ENCODE results near the gene POU2AF1.

The POU2AF1 gene

DNA sequence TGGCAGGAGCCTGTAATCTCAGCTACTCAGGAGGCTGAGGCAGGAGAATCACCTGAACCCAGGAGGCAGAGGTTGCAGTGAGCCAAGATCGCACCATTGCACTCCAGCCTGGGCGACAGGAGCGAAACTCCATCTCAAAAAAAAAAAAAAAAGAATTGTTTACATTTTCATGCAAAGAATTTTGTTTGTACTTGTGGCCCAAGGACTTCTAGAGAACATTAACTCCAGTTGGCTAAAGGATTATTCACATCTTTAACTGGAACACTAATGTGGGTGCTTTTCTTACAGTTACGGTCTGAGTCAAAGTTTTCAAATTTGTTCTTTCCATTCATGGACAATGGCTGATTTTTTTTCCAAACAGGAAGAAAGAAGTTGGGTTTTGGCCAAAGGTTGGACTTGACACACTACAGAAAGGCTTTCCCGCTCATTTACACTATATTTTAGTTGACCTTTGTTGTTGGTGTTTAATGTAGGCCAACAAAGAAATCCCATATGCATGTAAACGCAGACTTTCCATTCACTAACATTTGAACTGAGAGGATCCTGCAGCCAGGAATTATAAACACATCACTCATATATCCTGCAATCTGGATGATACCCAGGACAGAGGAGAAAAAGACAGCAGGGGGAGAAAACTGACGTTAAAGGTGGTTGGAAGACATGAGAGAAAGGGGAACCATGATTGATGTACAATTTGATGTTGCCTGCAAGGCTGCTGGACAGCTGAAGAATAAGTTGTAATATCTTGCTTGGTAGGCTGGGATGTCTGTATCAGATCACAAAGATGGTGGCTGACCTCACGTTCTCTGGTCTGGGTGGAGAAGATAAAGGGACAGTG, 13.1 kb downstream of the POU2AF1 start:
- no peak overlapping the region for H3K4me3 ChIP-seq (ENCODE audit: low read depth, low read length)
- TF ChIP-seq, protein P1, sequence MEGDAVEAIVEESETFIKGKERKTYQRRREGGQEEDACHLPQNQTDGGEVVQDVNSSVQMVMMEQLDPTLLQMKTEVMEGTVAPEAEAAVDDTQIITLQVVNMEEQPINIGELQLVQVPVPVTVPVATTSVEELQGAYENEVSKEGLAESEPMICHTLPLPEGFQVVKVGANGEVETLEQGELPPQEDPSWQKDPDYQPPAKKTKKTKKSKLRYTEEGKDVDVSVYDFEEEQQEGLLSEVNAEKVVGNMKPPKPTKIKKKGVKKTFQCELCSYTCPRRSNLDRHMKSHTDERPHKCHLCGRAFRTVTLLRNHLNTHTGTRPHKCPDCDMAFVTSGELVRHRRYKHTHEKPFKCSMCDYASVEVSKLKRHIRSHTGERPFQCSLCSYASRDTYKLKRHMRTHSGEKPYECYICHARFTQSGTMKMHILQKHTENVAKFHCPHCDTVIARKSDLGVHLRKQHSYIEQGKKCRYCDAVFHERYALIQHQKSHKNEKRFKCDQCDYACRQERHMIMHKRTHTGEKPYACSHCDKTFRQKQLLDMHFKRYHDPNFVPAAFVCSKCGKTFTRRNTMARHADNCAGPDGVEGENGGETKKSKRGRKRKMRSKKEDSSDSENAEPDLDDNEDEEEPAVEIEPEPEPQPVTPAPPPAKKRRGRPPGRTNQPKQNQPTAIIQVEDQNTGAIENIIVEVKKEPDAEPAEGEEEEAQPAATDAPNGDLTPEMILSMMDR (IDR thresholded peaks at IDR 0.05; ENCODE audit: low read depth, low read length, missing control alignments), result no peak
- no peak for DNase-seq (ENCODE audit: low read depth)
- in situ Hi-C loops (cut with HindIII; ENCODE audit: low sequenced_read_pairs), result no loop called here

DNA sequence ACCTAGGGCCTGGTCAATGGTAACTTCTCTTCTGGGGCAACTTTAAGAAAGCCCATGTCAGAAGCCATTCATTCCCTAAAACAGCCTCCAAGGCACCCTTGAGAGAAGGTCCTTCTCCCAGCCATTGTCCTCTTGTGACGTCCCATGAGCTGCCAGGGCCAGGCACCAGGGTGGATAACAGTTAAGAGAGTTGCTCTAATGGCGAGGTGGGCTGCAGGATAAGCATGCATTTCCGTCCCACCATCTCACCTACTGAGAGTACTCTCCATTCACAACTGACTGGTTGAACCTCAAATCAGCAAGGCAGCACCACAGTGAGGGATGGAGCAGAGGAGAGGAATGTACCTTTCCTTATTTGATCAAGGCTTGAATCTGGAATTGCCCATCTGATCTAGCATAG, 14.6 kb downstream of the POU2AF1 start:
- in situ Hi-C loops (cut with HindIII; ENCODE audit: low sequenced_read_pairs), result no loop called here
- no peak overlapping the region for H3K4me3 ChIP-seq (ENCODE audit: low read depth, low read length)
- no peak for DNase-seq (ENCODE audit: low read depth)
- TF ChIP-seq, protein P1 (IDR thresholded peaks at IDR 0.05; ENCODE audit: low read depth, low read length, missing control alignments), result no peak

GRCh38 chr11:111363985-111364384, 15.1 kb downstream of the POU2AF1 start:
- H3K4me3 ChIP-seq (ENCODE audit: low read depth, low read length), result no peak overlapping the region
- no peak for DNase-seq (ENCODE audit: low read depth)
- in situ Hi-C loops (cut with HindIII; ENCODE audit: low sequenced_read_pairs), result no loop called here
- TF ChIP-seq, protein P1 (IDR thresholded peaks at IDR 0.05; ENCODE audit: low read depth, low read length, missing control alignments), result no peak

GRCh38 chr11:111362887-111363411, 16.1 kb downstream of the POU2AF1 start:
- DNase-seq (ENCODE audit: low read depth), result no peak
- in situ Hi-C loops (cut with HindIII; ENCODE audit: low sequenced_read_pairs), result no loop called here
- H3K4me3 ChIP-seq (ENCODE audit: low read depth, low read length), result no peak overlapping the region
- TF ChIP-seq, protein P1 (IDR thresholded peaks at IDR 0.05; ENCODE audit: low read depth, low read length, missing control alignments), result no peak

DNA sequence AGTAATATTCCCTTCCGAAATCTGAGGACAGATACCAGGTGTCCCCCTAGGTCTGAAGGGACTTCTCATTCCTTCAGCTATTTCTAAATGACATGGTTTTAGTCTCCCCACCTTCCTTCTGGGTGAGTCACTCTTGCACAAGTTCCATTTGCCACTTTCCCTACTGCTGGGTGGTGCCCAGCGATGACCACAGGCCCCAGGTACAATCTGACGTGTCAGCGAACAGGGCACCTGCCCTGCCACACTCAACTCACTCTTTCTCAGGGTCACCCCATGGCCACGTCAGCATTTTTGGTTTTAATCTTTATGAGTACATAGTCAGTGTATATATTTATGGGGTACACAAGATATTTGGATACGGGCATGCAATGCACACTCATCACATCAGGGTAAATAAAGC, 17.2 kb downstream of the POU2AF1 start:
- TF ChIP-seq, protein P1 (IDR thresholded peaks at IDR 0.05; ENCODE audit: low read depth, low read length, missing control alignments), result no peak
- no peak for DNase-seq (ENCODE audit: low read depth)

DNA sequence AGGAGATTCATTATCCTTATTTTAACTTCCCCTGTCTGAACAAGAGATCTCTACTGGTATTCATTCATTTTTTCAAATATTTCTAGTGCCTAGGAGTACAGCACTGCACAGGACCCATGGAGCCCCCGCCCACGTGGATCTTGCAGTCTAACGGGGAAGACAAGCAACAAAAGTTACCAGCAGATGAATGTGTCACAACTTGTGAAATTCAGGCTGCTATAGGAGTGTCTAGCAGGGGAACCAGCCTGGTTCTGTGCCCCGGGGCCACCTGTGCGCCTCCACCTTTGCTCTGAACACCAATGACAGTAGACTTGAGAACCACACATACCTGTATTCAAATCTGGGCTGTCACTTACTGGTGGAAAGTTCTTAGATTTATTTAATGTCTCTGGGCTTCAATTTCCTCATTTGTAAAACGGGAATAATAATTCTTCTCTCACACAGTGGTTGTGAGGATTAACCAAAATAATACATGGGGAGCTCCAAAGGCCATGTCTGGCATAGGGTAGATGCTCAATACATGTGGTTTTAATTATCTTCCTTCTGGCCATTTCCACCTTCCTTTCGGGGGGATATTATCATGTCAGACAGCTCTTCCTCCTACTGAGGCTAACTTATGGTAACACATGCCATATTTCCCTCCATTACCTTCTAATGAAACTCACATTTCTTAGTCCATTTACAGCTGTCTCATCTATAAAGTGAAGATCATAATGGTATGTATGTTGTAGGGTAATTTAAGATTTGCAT, 17.8 kb downstream of the POU2AF1 start:
- in situ Hi-C loops (cut with HindIII; ENCODE audit: low sequenced_read_pairs), result no loop called here
- no peak overlapping the region for H3K4me3 ChIP-seq (ENCODE audit: low read depth, low read length)
- TF ChIP-seq, protein P1 (IDR thresholded peaks at IDR 0.05; ENCODE audit: low read depth, low read length, missing control alignments), result no peak
- no peak for DNase-seq (ENCODE audit: low read depth)

More for the DNA sequence above, 17.2 kb downstream of the POU2AF1 start:
- no peak overlapping the region for H3K4me3 ChIP-seq (ENCODE audit: low read depth, low read length)
- in situ Hi-C loops (cut with HindIII; ENCODE audit: low sequenced_read_pairs), result no loop called here

Measured in astrocyte of the cerebellum (primary cell).